NCI-H524 (cell line): ENCODE measurements around the gene PITPNM3.
A peak's percentile ranks its signal among the peaks of the same experiment; 100 is the strongest.
"Not testable (repeated sequence)": the region's sequence is repeated elsewhere in the genome, so short reads cannot be mapped to it uniquely, and the experiment has no call there.

Experiments used
- DNase-seq, 2 experiments: peaks; one replicate each; lab custom pipeline; 2025; lab: John Stamatoyannopoulos, UW

PITPNM3 gene

DNA sequence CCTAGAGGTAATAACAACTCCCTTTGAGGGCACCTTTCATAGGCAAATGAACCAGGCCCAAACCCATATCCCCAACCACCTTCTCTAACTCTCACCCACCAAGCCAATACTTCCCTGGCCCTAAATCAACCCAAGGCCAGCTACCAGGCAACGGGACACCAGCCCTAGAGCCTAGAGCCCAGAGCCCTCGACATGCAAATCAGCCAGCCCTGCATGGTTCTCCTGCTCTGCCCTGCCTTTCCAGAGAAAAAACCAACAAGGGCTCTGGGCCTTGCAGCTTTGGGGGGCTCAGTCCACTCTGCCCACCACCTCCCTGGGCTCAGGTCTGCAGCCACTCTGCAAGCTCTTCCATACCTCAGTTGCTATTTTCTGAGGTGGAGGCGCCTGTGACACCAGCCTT, 55.0 kb downstream of the PITPNM3 start:
- no peak for DNase-seq

DNA sequence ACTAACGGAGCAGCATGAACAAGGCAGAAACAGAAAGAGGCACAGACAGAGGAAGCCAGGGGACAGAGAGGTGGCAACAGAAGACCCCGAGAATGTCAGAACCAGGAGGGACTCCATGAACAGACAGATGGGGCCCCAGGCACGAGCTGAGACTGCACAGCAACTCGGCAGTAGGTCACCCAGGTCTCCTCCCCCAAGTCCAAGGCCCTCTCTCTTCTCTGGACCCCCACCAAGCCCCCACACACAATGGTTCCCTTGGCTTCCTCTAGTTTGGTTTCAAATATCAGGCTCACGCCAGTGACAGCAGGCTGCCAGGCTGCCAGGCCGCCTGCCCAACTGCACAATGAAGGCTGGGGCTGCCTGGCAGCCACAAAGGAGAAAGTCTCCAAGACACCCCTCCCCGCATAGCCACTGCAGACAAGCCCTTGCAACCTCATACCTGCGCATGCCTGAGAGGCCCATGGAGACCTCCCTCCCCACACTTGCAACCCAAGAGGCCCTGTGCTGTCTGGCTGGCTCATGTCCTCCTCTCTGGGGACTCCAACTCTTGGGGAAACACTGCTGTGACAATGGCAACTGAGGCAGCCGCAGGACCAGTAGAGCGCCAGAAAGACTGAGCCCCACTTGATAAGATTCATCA, 57.3 kb downstream of the PITPNM3 start:
- DNase-seq: no peak

DNA sequence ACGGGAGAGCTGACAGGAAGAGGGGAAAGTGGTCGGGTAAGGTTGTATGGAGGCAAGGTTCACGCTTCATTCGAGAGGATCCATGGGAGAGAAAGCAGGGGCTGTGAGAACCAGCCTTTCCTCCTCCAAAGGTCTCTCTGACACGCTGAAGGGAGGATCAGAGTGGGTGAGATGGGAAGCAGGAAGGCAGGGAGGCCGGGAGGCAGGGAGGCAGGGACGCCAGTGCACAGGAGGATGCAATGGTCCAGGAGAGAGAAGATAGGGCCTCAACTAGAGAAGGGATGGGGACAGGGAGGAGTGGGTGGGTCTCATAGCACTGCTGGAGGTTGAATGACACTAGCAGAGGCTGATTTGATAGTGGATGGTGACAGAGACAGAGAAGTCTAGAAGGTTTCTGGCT, 58.0 kb downstream of the PITPNM3 start:
- no peak for DNase-seq

DNA sequence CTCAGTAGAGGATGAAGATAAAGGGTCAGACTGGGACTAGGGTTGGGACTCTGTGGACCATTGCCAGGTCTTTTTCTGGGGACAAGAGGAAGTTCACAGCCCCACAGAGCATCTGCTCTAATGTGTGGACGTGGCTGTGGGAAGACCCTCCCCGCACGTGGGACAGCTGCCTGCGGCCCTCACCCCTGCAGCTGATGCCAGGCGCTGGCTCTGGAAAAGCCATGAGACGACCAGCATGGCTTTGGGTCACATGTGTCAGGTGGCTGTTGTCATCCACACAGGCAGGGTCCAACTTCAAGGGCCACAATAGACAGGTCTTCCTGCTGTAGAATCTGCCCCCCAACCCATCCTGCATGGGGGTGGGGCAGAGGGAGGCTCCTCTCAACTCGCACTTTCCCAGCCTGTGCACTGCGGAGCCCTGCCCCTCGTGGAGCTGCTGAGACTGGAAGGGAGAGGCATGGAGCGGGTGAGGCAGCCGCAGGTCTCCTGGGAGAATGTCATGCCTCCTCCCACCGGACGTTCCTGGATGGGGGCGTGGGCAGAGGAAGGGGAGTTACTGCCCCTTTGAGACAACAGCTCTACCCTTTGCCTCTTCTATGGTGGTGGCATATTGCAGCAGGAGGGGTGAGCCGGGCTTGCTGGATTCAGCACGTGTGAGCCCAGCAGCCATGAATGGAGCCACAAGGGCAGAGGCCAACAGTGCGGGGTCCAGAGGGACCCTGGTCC, 58.7 kb downstream of the PITPNM3 start:
- DNase-seq: no peak

DNA sequence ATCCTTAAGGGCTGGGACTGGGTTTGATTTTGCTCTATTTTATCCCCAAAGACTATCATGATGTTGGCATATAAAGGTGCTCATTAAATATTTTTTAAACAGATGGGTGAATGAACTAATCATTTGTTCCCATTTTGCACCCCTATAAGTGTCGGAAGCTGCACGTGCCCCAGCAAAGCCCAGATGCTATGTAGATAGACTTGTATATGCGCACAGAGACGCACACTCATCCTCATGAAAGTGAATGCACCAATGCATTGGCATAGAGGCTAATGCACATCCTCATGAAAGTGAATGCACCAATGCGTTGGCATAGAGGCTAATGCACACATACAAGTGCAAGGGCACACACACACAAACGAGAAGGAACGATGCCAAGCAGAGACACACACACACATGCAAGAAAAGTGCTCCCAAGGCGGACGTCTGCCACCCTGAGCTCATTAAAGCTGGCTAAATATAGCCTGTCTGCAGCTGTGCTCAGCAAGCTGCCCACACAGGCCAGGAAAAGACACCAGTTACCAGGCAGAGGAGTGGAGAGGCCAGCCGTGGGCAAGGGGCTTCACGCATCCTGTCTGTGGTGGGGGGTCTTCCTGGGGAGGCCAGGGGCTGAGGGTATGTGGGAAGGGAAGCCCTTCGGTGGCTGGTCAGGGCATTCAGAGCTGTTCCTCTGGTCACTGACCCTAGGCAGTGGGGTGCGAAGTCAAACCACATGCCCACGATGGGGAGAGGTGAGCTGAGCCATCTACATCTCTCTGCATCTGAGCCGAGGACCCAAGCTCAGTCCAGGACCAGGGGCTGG, 59.5 kb downstream of the PITPNM3 start:
- DNase-seq: peak in 1 of 2 experiments; percentile 40

DNA sequence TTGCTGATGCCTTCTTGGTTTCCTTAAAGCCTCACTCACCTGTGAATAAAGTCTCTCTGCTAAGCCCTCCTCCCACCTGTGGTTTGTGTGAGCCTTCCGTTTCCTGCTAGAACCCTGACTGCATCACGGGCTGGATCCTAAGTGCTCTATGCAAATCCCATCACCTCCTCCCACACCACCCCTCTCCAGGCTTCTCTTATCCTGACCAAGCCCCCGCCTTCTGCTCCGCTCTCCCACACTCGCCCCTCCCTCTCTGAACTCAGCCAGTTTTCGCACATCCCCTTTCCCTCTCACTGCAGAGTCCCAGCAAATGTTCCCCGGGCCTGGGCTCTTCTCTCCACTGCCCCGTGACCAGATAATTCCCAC, 60.3 kb downstream of the PITPNM3 start:
- DNase-seq: peak; percentile 20 to 59

DNA sequence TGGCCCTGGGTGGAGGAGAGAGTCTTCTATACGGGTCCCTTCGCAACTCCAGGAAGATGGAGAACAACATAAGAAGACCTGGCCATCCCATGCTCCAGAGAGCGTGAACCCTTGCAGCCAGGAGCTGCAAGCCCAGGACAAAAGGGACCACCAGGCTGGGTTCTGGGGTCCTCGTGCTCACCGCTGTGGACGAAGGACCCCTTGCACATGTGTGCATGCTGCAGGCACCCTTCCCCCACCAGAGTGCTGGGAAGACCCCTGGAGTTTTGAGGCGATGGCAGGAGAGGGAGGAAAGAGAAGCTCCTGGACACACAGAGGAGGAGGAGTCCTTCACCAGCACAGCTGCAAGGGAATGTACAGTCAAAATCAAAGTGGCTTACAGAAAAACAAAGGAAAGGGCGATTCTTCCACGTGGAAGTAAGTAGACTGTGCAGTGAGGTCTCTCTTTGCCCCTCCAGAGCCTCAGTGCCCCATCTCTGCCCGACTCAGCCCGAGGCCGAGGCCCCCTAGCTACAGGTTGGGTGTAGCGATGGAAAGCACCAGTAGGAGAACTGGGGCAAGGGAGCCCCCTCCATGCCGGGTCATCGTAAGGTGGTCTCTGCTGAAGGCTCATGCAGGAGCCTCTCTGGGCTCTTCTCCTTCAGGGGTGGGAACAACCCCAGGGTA, 60.8 kb downstream of the PITPNM3 start:
- no peak for DNase-seq

DNA sequence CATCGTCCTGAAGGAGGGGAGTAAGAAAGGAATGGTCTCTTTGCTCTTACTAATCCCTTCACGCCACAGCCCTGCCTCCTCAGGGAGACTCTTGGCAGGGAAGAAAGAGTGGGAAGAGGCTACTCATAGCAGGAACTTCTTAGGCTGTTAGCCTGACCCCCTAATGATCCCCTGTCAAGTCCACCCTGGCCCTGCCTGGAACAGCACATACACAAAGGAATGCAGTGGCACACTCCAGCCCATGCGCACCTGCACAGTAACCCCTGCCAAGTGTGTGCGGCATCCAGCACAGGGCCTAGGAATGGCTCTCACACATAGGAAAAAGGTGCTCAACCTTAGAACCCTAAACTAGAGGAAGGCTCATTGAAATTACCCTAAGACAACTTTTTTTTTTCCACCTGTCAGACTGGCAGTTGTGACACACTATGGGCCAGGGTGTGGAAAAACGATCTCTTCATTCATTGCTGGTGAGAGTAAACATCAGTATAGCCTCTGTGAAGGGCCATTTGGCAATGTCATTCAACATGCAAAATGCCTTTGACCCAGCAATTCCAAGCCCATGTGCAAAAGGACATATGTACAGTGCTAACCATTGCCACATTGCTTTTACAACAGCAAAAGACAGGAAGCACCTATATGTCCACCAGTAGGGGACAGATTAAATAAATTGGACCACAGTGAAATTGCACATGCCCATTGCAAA, 62.0 kb downstream of the PITPNM3 start:
- DNase-seq: no peak

DNA sequence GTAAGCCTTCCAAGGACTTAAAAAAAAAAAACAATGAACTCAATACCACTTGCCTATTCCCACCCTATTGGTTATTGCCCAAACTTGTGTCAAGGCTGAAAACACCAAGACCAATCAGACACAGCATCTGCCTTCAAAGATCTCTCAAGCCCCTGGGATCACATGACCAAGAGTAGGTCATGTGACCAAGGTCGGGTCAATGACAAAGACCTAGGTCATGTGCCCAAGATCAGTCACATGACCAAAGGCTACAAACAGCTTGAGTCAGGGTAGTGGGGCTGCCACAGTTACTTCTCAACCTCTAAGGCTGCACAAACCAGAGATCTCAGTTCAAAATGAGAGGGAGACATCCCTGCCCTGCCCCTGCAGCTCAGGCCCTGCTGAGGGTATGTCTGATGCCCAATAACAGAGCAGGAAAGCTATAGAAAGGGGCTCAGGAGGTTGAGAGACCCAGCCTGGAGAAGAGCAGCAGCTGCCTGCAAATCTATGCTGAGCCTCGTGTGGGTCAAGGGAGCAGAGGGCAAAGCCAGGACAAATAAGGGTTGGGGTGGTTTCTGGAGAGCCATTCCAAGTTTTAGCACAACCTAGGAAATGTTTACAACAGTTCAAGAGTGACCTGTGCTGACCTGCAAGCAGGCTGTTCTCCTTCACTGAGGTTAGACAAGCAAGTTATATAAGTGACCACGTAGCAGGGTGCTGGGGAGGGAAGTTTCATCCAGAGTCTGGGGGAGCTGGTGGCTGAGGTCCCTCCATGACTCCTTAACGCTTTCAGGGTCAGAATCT, 63.3 kb downstream of the PITPNM3 start:
- DNase-seq: peak in 1 of 2 experiments; percentile 20

DNA sequence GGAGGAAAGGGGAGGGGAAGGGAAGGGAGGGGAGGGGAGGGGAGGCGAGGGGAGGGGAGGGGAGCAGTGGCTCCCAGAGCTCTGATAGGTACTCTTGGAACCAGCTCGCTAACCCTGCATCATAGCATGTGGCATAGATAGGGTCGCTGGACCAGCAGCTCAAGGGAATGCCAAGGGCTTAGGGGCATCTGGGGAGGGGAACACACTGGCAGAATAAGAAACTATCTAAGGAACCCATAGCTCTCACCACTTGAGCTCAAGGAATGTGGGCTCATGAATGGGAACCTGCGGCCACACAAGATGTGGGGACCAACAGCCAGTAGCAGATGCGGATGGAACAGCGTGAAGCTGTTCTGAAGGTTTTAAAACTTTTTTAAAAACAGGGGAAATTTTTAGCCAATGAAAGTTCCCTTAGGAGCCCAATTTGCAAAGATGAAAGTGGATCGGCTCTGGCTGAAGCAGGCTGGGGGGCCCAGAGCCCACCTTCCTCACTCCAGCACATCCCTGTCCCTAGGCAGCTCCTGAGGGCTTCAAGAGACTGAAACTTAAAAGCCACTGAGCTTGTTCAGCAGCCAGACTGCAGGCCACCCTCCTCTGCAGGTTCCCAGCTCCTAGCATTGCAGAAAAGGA, 65.2 kb downstream of the PITPNM3 start:
- no peak for DNase-seq

DNA sequence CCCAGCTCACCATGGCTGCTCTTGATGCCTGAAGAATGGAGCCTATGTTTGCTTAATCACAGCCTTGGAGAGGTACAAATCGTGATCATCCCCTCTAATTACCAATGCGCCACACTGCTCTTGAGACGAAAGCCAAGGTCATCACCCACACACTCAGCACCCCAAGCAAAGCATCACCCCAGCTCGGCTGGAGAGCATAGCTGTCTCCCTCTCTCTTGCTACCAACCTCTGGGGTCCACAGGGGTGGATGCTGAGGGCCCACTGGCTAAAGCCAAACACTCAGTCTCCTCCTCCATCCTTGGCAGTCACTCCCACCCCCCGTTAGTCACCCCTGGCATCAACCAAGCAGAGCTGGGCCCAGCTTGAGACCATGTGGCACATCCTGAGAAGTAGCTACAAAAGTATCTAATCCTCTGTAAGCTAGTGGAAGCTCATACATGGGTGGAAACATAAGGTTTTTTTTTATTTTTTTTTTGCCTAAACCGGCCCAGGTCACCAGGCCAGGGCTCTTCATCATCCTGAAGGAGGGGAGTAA, 67.3 kb downstream of the PITPNM3 start:
- no peak for DNase-seq

DNA sequence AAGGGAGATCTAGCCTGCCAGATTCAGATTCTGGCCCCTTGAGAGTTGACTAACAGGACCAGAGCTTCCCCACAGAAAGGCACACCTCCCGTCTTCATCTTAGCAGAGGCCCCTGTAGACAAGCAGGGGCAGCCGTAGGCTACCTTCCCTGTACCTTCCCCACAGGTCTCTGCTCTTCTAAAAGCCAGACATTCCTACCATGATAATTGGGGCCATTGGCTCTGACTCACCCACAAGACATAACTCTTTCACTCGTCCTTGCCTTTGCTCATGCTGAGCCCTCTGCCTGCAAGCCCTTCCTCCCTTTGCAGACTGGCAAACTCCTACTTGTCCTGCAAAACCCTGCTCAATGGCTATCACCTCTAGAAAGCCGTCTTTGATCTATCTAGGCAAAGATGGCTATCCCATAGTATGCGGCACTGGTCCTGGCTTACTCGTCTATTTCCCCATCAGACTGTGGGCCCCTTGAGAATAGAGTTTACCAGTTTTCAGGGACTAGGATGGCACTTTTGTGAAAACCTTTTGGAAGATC, 68.3 kb downstream of the PITPNM3 start:
- DNase-seq: no peak

DNA sequence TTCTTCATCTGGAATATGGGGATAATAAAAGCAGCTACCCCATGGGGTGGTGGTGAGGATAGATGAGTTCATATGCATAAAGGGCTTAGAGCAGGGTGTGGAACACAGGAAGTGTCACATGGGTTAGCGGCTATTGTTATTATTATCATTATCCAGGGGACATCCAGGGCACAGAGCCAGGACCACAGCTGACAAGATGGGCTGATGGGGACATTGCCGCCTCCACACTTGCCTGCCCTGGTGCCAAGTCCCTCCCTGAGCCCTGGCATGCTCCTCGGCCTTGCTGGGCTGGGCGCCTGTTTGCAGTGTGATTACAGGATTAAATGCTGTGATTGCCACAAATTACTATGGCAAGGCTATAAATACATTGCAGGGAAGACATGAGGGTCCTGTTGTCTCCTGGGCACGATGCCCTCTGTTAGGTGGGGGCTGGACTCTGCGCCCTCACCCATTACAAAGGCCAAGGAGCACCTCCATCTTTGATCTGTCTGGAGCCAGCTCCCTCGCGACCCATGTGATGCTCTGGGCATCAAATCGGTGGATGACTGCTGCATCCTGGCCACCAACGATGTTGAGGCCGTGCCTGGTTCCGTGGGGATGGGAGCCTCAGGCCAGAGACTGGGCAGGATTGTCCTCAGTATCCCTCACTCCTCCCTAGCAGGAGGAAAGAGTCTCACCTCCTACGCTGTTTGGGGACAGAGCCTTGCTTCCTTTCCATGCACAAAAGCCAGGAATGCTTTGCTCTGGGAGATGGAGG, 68.9 kb downstream of the PITPNM3 start:
- DNase-seq: no peak

DNA sequence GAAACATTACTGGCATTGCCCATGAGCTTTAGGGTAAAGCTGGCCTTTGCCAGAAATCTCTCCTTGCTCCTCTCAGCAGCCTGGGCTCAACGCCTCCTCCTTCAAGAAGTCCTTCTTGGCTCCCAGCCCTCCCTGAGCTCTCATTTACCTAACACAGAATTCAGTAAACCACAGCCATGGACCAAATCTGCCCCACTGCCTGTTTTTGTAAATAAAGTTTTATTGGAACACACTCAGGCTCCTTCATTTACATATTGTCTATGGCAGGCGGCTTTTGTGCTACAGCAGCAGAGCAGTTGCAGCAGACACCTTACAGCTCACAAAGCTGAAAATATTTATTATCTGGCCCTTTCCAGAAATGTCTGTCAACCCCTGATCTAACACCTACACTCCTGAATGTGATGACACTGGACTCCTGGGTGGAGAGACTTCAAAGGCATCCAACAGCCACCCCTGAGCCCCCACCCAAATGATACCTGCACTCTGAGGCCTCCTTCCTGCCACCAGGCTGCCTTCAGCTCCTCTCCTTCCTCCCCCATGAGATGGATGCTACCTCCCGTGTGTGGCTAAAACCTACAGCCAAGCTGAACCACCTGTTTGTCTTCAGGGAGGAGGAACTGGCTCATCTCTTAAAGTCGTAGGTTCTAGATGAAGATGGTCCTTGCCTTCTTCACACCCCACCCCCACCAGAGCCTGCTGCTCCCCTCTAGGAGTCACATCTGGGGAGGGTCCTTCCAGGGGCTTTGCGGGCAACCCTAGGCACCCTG, 70.5 kb downstream of the PITPNM3 start:
- DNase-seq: no peak

DNA sequence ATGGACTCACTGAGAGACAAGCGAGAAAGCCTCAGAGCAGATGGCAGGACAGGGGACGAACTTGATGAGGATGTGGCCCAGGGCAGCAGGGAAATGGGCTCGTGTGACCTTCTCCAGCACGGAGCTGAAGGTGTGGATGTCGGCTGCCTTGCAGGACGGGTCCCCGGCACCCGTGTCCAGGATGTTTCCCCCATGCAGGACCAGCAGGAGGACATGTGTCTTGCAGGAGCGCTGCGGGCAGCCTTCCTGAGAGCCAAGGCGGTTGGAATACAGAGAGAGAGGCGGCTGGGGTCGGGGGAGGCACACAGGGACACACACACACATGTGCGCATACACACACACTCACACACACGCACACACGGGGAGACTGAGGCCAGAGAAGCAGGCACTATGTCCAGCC, 72.8 kb downstream of the PITPNM3 start:
- no peak for DNase-seq

DNA sequence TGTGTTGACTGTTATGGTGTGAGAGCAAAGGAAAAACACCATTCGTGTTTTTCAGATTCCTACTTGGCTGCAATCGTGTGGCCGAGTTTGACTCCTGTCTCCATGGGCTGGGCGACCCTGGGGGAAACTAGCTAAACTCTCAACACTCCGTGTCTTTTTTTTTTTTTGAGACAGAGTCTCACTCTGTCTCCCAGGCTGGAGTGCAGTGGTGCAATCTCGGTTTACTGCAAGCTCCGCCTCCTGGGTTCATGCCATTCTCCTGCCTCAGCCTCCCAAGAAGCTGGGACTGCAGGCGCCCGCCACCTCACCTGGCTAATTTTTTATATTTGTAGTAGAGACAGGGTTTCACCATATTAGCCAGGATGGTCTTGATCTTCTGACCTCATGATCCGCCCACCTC, 73.6 kb downstream of the PITPNM3 start:
- DNase-seq: not testable (repeated sequence)

DNA sequence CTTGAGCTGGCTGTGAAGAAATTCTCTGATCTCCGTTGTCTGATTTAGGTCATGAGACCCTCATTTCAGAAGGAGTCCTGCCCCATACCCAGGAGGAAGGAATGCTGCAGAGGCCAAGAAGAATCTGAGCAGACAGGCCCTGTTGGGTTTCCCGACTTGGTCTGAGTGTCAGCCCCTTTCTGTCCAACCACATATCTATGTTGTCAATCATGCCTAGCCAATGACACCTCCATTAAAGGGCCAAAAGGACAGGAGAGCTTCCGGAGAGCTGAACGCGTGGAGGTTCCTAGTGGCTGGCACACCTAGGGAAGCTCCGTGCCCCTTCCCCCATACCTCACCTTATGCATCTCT, 74.3 kb downstream of the PITPNM3 start:
- DNase-seq: no peak

DNA sequence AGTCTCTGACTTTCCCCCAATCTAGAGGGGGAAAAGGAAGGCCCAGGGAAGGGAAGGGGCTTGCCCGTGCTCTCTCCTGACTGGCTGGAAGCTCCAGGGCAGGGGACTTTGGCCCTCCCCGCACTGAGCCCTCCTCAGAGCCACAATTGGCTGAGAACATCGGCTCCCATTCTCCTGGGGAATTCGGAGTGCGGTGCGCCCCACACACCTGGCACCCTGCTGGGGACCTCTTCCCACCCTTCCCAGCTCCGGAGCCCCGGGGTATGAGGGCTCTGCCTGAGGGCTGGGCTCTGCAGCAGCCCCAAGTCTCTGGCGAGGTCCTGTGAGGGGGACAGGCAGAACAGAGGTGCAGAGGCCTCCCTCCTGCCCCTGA, 76.1 kb downstream of the PITPNM3 start:
- DNase-seq: no peak
